Measurements from ENCODE around the gene DGKI.

Gene DGKI

DNA sequence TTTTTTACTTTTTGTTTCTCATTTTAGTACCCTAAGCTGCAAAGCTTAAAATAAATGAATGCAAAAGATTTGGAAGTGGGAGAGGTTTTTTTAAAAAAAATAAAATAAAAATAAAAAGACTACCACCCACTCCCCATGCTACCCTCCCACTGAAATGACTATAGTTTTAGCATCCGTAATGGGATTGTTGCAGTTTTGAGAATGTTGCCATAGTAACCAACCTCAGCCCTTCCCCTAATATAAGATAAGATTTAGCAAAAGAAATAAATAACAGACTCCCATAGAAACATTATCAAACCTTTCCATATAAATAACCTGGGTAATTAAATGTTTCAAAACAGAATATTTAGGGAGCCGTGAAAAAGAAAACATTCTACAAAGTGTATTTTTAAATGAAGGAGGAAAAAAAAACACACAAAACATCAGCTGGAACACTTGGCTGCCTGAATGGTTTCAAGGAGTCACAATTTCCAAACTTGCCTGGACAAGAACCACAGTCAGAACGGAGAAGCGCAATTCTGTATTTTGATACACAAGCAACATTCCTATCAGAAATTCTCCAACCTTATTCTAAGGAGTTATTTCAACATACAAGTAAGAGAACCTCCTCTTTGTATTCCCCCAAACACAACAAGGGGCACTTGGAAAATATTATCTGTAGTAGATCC, 57.4 kb downstream of the DGKI start:
- DNase-seq = no peak

DNA sequence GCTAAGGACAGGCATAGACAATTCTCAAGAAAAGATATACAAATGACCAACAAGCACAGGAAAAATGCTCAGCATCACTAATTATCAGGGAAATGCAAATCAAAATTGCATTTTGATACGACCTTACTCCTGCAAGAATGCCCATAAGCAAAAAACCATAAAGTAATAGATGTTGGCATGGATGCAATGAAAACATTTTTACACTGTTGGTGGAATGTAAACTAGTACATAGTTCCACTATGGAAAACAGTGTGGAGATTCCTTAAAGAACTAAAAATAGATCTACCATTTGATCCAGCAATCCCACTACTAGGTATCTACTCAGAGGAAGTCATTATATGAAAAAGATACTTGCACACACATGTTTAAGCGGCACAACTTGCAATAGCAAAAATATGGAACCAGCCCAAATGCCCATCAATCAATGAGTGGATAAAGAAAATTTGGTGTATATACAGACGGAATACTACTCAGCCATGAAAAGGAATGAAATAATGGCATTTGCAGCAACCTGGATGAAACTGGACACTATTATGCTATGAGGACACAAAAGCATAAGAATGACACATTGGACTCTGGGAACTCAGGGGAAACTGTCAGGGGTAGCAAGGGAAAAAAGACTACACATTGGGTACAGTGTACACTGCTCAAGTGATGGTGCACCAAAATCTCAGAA, 59.3 kb downstream of the DGKI start:
- no peak for DNase-seq

DNA sequence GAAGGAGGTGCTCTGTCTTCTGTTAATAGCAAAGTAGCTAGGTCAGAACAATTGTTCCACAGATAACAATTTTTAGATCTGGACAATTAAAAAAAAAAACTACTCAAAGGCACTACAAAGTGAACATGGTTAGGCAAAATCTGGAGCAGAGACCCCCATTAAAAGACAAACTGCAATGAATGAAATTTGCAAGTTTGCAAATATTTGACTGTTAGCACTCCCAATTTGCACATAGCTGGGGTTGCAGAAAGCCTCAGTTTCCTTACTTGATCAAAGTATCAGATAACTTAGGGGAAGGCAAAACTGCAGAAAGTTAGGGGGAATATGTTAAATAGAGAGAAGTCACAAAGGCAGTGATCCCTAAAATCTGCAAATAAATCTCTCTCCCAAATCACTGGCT, 68.3 kb downstream of the DGKI start:
- DNase-seq = no peak

DNA sequence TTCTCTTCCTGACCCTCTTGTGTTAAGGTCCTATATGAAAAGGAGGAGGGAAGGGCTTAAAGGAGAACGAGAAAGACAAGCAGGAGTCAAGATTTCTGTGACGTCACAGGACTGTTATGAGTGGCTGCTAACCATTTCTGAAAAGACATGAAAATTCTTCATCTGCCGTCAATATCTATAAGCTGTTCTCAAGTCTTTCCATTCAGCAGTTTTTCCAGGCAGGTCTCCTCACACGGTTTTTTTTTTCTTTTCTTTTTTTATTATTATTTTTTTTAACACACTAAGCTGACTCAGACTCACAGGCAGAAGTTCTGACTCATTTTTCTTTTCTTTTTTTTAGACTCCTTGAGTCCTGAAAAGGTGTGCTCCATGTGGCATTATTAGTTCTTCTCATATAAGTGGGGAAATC, 72.0 kb downstream of the DGKI start:
- no peak for DNase-seq

DNA sequence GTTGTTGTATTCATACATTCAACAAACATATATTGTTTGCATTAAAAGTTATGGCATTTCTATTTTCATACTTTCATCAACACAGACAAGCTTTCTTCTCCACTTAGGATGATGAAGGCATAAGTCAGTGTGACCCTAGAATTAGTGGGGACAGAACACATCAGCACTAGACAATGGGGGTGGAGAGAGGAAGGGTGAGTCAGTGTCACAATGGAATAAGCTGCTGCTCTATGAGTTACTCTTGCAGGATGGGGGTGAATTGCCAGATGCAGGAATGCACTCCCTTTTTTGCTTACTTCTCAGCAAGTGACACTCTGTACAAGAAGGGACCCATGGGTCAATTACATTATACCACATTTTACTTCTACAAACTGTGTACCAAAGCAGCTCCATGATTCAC, 74.0 kb downstream of the DGKI start:
- DNase-seq = peak in 2 of 51 donors; percentile 21 to 41

DNA sequence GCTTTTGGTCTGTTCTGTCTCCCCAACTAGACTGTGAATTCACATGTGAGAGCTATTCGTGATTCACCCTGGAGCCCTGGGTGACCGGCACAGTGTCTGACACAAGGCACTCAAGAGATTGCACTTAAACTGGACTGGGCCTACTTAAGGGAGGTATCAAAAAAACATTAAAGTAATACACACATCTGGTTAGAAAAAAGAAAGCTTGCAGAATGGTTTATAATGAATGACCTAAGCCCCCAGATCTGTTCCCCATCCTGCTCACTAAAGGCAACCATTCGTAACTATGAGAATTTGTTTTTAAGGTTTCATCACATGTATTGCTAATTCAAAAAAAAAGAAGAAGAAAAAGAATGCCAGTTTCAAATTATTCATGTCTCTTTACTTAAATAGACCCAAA, 74.5 kb downstream of the DGKI start:
- DNase-seq = no peak

DNA sequence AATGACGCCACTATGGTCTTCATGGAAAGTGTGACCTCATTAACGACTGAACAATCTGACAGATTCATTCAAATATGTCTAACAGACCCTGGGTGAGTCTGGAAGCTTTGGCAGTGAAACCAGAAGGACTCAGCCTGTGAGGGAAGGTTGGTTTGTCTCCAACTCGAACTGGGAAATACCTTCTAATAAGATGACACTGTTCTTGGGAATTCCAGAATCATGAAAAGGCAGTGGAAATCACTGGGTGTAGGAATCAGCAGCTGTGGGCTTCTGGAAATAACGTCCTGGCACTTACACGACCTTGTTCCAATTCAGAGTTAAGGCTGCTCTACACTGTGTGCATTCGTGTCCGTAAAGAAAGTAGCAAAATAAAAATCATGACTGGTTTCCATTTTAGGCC, 75.1 kb downstream of the DGKI start:
- DNase-seq = no peak

DNA sequence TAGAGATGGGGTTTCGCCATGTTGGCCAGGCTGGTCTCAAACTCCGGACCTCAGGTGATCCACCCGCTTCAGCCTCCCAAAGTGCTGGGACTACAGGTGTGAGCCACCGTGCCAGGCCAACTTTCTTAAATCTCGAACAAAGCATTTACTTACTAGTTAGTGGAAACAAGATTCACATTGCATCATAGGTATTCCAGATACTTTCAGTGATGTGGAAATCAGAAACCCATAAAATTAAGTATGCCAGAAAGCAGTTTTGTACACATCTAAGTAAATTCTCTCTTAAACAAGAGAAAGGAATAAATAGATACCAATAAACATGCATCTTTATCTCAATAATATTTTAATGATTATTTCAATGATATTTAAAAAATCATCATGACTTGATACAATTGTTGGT, 75.5 kb downstream of the DGKI start:
- DNase-seq = no peak

DNA sequence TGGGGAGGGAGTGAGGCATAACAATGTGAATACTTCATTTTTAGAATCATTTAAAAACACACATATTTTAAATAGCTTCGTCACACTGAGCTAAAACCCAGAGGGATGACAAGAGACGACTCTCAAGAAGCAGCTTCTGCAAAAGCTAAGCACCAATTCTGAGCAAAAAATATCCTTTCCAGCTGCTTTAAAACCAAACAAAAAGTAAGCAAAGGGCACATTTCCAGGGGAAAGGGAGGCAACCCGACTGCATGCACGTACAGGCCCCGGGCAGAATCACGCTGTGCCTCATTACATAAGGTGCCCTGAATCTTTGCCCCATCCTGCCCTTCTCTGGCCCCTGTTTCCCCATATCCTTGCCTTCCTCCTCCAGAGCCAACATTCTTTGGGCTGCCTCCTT, 78.4 kb downstream of the DGKI start:
- DNase-seq = no peak

DNA sequence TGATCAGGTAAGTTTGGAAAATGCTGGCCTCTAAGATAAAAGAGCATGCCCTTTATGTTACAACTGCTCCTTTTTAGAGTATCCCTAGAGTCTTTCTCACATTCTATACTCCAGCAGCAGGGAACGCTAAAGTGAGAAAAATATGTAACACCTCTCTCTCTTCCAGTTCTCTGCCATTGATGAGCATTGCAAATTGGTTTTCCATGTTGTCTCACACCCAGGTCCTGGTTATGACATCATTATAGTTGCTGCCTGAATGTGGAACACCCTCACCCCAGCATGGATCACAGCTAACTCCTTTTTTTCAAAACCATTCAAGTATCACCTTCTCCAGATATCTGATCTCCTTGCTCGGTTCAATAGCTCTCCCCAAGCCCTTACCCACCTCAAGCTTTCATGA, 84.4 kb downstream of the DGKI start:
- DNase-seq = no peak

DNA sequence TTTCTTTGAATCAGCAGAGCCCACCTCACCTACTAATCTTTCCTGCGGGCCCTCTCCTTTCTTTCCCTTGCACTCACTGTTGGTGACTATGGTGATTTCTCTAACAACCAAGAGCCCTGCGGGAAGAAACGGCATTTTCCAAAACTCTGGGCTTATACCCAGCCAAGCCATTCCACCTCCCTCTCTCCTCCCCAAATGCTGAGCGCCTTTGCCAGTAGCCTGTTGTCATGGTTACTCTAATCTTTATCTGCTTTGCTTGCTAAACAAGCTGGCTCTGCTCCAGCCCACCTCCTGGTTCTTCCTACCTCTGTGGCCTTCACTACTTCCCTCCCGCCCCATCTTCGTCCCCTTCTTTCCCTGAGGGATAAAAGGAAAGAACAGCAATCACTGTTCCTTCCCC, 86.7 kb downstream of the DGKI start:
- DNase-seq = peak in 19 of 51 donors; percentile 6 to 51 (median 29)

DNA sequence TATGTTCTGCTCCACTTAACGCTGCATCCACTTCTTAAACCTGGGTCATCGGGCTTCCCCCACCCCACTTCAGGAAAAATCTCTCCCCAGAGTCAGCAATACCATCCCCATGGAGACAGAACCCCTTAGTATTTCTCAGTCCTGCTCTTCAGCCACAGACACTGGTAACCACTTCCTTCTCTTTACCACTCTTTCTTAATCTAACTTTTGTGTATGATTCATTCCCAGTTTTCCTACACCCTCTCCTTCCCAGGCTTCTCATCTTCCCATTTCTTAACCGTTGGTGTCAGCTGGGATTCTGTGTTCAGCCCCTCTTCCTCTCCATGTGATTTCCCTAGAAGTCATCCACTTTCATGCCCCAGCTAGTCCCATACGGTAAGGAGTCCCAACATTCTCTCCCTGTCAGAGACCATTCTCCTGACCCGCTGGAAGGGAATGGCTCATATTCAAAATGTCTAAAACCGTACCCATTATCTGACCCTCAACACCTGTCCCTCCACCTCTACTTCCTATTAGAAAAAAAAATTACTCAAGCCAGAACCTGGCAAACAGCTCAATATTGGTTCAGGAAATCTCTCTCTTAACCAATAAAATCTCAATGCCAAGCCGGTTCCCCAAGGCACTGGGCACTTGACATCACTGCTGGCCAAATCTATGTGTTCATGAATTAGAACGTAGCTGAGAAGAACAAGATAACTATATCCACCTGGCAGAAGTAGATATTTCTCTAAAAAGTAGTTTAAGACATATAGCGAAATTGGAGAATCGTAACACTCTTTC, 89.4 kb downstream of the DGKI start:
- no peak for DNase-seq

DNA sequence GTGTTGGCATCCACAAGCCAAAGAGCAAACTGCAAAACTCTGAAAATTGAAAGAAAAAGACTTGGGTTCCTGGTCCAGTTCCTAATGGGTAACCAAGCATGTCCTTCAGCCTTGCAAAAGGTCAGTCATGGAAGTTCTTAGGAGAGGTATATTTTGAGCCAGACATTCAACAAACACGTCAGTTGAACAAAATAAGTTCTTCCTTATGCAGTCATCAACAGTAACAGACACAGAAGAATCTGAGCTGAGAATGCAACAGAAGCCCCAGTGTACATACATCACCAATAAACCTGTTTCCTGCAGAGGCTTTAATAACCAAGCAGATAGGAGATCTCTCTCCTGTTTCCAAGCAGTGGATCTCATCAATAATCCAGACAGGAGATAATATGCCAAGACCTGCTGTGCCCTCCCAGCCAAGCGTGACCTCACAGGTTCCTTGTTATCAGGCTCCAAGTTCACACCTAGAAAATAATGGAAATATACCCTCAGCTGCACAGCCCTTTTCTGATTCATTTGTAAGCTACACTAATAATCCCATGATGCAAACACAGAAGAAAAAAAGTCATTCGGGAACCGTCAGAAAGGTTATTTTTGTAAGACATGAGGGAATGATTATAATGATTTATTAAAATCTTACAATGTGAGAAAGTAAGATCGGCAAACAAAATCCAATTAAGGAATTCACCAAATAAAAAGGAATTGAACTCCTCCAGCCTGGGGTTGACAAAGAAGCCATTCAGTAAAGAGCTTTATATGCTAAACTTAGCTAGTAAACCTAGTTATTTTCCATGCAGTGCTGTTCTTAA, 90.7 kb downstream of the DGKI start:
- DNase-seq = peak in 1 of 51 donors; percentile 11

DNA sequence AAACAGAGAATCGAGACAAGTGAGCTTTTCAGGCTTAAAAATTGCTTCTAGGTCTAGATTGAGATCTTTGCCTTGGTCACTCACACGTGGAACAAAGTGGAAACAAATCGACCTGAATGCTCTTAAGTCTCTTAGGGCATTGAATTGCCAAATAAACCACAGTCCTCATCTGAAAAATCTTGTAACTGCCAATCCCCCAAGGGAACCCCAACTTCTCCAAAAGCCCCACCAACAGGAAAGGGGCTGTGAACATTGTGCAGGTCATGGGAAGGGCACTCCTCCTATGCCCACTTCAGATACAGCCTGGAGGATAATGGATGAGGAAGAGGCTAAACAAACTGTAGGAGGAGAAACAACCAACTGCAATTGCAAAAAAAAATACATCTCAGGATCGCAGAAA, 91.3 kb downstream of the DGKI start:
- no peak for DNase-seq

DNA sequence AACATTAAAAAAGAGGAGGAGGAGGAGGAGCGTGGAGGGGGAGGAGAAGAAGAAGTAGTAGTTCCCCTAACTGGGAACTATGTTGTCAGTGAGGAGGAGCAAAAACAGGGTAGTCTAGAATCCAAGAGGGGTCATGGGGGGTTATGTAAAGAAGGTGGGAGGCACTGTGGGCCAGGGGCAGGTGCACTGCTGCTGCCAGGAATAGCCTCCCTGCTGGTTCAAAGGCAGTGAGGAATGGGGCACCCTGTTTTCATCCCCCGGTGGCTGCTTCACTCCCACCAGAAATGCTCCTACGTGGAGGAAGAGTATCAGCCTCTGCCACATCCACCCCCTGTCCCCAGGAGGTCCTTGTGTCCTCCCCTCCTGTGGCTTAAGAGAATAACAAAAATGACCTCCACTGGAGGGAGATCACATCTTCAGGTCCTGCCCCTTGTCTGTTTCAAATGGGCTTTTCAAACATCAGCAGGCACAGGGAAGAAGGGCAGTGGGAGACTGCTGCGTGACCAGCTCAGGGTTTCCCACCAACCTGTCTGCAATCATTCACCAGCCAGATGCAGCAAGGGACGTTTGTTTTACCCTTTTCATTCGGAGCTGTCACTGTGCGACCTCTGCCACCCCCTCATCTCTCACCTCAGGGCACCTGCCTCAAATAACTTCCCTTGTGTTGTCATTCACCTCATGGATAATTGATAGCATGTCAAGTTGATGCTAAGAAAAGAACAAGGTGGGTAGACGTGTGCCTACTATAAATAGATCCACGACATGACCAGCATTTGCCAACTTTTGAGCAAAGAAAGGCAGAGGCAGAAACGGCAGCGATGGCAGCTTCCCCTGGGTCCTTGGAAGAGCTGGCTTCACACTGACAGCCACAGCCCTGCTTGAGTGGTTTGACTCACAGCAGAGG, 92.6 kb downstream of the DGKI start:
- DNase-seq = peak in 12 of 51 donors; percentile 3 to 47 (median 9)

DNA sequence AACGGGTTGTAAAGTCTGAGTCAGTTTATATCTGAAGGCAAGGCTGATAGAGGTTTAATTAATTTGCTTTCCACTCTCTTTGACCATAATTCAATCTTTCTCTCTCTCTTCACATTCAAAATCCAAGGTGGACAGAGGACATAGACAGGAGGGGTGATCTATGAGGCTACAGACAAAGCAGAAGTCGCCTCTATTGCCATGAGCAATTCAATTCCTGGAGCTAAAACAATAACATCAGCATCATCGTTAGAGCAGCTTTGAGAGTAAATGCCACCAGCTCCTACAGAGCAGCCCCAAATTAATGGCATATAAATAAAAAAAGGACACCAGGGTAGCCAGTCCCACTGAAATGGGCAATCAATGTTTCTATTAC, 93.2 kb downstream of the DGKI start:
- no peak for DNase-seq

DNA sequence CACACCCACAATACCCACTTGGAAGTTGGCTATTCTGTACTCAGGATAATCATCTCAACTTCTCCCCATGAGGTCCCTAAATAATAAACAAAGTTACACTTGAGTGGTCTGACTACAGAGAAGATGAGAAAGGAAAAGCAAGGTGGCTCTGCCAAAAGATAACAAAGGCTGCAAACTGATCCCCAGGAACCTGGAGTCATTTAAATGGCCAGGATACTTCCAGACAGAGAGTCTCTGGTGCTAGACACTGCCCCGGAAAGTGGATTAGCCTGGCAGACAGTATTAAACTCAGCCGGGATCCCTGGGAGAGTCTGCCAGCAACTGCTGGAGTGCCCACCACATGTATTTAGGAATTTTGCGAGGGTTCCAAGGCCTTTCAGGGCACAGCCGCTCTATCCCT, 93.7 kb downstream of the DGKI start:
- no peak for DNase-seq

DNA sequence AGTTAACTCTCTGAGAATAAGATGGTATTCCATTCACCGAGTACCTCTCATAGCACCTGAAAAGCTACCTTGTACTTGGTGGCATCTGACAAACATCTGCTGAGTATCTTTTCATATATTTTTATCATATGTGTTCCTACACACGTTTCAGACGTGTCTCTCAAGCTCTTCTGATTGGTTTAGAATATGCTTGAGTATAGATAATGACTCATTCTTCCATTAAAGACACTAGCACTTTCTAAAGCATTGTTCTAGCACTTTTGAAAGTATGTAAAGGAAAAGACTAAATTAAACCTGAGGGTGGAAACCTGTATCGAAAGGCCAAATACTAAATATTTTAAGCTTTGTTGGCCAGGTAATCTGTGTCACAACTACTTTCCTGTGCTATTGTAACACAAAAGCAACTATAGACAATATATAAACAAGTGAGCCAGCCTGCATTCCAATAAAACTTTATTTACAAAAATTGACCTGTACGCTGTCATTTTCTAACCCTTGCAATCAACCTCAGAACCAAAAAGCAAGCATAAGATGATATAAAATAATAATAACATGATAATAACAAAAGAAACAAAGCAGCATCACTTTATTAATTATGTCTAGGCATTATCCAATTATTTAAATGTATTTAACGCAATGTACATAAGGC, 95.3 kb downstream of the DGKI start:
- no peak for DNase-seq

DNA sequence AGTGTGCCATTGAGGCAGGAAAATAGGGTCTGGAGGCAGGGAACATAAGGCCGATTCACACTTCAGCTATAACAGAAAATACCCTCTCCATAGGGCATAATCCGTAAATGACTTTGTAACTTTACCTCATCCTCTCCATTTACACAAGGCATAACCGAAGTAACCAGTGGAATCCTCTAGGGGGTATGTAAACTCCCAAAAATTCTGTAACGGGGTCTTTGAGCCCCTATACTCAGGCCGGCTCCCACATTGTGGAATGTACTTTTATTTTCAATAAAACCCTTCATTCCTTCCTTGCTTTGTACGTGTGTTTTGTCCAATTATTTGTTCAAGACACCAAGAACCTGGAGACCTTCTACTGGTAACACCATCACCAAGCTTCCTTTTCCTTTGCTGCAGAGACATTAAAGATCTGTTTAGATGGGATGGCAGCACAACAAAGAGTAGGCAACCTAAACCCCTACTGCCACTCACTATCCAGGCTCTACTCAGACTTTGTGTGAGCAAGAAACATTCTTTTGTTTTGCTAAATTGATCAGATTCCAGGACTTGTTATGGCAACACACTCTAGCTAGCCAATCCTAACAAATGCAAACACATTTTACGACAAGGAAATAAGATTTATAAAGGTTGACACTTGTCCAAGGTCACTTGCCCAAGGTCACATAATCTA, 99.3 kb downstream of the DGKI start:
- no peak for DNase-seq

DNA sequence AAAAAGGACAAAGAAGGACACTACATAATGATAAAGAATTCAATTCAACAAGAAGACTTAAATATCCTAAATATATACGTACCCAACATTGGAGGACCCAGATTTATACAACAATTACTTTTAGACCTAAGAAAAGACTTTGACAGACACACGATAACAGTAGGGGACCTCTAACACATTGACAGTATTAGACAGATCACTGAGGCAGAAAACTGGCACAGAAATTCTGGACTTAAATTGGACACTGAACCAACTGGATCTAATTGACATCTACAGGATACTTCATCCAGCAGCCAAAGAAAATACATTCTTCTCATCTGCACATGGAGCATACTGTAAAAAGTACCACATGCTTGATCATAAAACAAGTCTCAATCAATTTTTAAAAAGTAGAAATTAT, 103.8 kb downstream of the DGKI start:
- no peak for DNase-seq

All from hypothalamus (tissue), 51 donors.